Stimulated activated CD4-positive, alpha-beta T cell treated with anti-CD3 and anti-CD28 coated beads, Interleukin-4, amount 100 ng/mL, for 4 hours (primary cell): ENCODE measurements around the gene TPRA1.
"Not testable (repeated sequence)": the region's sequence is repeated elsewhere in the genome, so short reads cannot be mapped to it uniquely, and the experiment has no call there.

Source experiments
- DNase-seq, 2 experiments: peaks; one replicate each; pipeline ENCODE4 v3.0.0-alpha.2; 2020

TPRA1 gene

GRCh38 chr3:127615631-127616305 lies 25.2 kb upstream of the TPRA1 start:
- DNase-seq, result no peak

GRCh38 chr3:127614928-127615589 lies 24.5 kb upstream of the TPRA1 start:
- DNase-seq, result no peak

- DNase-seq, result no peak
Measured at GRCh38 chr3:127613406-127613805, 22.9 kb upstream of the TPRA1 start.

GRCh38 chr3:127612966-127613365 lies 22.4 kb upstream of the TPRA1 start:
- DNase-seq, result no peak

- DNase-seq, result no peak
Measured at GRCh38 chr3:127611251-127611650, 20.7 kb upstream of the TPRA1 start.

GRCh38 chr3:127610105-127610504 lies 19.6 kb upstream of the TPRA1 start:
- DNase-seq, result no peak

GRCh38 chr3:127608362-127608718 lies 17.8 kb upstream of the TPRA1 start:
- no peak for DNase-seq

GRCh38 chr3:127607675-127608361 lies 17.3 kb upstream of the TPRA1 start:
- DNase-seq, result no peak

GRCh38 chr3:127606981-127607595 lies 16.6 kb upstream of the TPRA1 start:
- DNase-seq, result no peak

GRCh38 chr3:127606086-127606805 lies 15.7 kb upstream of the TPRA1 start:
- DNase-seq, result no peak

GRCh38 chr3:127605547-127605946 lies 15.0 kb upstream of the TPRA1 start:
- DNase-seq, result not testable (repeated sequence)

- DNase-seq, result no peak
Measured at GRCh38 chr3:127604546-127605165, 14.1 kb upstream of the TPRA1 start.

GRCh38 chr3:127604035-127604434 lies 13.5 kb upstream of the TPRA1 start:
- DNase-seq, result no peak

GRCh38 chr3:127600749-127601456 lies 10.4 kb upstream of the TPRA1 start:
- DNase-seq, result no peak

GRCh38 chr3:127598841-127599570 lies 8.5 kb upstream of the TPRA1 start:
- DNase-seq, result no peak

- DNase-seq, result no peak
Measured at GRCh38 chr3:127597020-127597771, 6.7 kb upstream of the TPRA1 start.

- no peak for DNase-seq
Measured at GRCh38 chr3:127595303-127595702, 4.8 kb upstream of the TPRA1 start.

- DNase-seq, result no peak
Measured at GRCh38 chr3:127593178-127593577, 2.6 kb upstream of the TPRA1 start.

GRCh38 chr3:127590282-127590592 lies 296 bp downstream of the TPRA1 start:
- DNase-seq, result peak in 1 of 2 experiments; percentile 34

GRCh38 chr3:127589600-127590281 lies 792 bp downstream of the TPRA1 start:
- DNase-seq, result no peak
